ENCODE results near the gene GNG2. TPM values are rescaled to one million over a fixed set of nuclear protein-coding genes. Genes with fewer than 3 reads are reported as not detected.

The GNG2 gene
- total and polyA plus RNA-seq, 2 of the 8 experiments (the other 6 are each of a cell fraction or from before 2014, with no cell fraction given): 8.2 to 17.9 TPM

- Histone ChIP-seq H3K4ac (replicated peaks; ENCODE audit: insufficient read length, low read depth, low read length) (no peak overlapping the region), H2BK120ac (replicated peaks; ENCODE audit: low read depth, low read length) (no peak overlapping the region), H2BK20ac (ENCODE audit: low read length) (no peak overlapping the region), H4K8ac (ENCODE audit: extremely low read depth, insufficient read depth, low read length) (no peak overlapping the region), H2AFZ (ENCODE audit: low read length) (no peak overlapping the region), H2BK12ac (ENCODE audit: low read depth, low read length) (no peak overlapping the region), H3K4me2 (ENCODE audit: insufficient read depth in 1 of 2, low read depth in 2 of 2, low read length in 2 of 2) (no peak overlapping the region), H4K5ac (ENCODE audit: insufficient read length, low read depth, low read length) (no peak overlapping the region), H3K9ac (replicated peaks in 1 of 4; ENCODE audit: extremely low read depth in 1 of 4, low read depth in 3 of 4, low read length in 3 of 4) (no peak overlapping the region), H3K9me3 (ENCODE audit: insufficient read depth in 2 of 2, low read depth in 1 of 2, low read length in 1 of 2) (no peaks in the 10 kb centered on the region), H3K27me3 (replicated peaks in 1 of 4; ENCODE audit: control insufficient read depth in 3 of 4, extremely low read depth in 1 of 4, insufficient read depth in 3 of 4, low read length in 3 of 4) (peaks cover 0 to 1% (median under 1%) of the 10 kb centered on the region in 4 experiments; a peak in 4 of 7 replicates), H3K36me3 (ENCODE audit: control insufficient read depth in 2 of 4, insufficient read depth in 4 of 4, low read length in 3 of 4) (no peaks in the 10 kb centered on the region), H3K27ac (ENCODE audit: low read depth, low read length) (no peak overlapping the region), H3K23me2 (ENCODE audit: low read depth, low read length) (peaks cover 1% of the 10 kb centered on the region; the same call in 1 of the 2 replicates), H3K79me1 (ENCODE audit: low read depth, low read length) (no peaks in the 10 kb centered on the region), H4K20me1 (replicated peaks in 1 of 2; ENCODE audit: control insufficient read depth in 1 of 2, insufficient read depth in 2 of 2, low read length in 2 of 2) (no peaks in the 10 kb centered on the region), H3K23ac (ENCODE audit: insufficient read length) (no peak overlapping the region), H2AK5ac (ENCODE audit: low read depth, low read length) (no peak overlapping the region), H3K4me1 (replicated peaks in 1 of 4; ENCODE audit: control insufficient read depth in 3 of 4, insufficient read depth in 4 of 4, low read length in 3 of 4) (peaks cover 0 to 7% (median 3%) of the 10 kb centered on the region in 4 experiments; a peak in 5 of 7 replicates), H3K56ac (replicated peaks; ENCODE audit: insufficient read length, low read depth, low read length) (no peak overlapping the region), H2BK5ac (ENCODE audit: low read depth, low read length) (no peak overlapping the region), H3K4me3 (ENCODE audit: extremely low read depth in 1 of 4, insufficient read depth in 2 of 4, low read depth in 3 of 4, low read length in 4 of 4) (no peak overlapping the region), H4K91ac (replicated peaks; ENCODE audit: insufficient read length, low read length) (no peak overlapping the region), H3K14ac (ENCODE audit: insufficient read length) (no peak overlapping the region), H2BK15ac (ENCODE audit: low read length) (no peak overlapping the region), H3K18ac (ENCODE audit: extremely low read depth, low read length) (no peak overlapping the region), H3K79me2 (ENCODE audit: control insufficient read depth in 1 of 2, insufficient read depth in 2 of 2, low read length in 2 of 2) (no peaks in the 10 kb centered on the region)
- 60% methylated on average over 3 of the region's 3 CpGs; no CpG with 5 or more reads in 1 of the 2 experiments for WGBS, 2 experiments (ENCODE audit: extremely low coverage in 1 of 2, insufficient coverage in 1 of 2, insufficient read length in 1 of 2, insufficient replicate concordance in 2 of 2, low coverage in 1 of 2, low lambda C conversion rate in 2 of 2, missing lambda C conversion rate in 1 of 2)
- ChIA-PET POLR2A (ENCODE audit: partially characterized antibody) (interaction anchor here (1.3 kb wide), 1 partner anchor 9 kb away, joined by 3 read pairs; no protein-coding TSS in a partner anchor), CTCF (ENCODE audit: partially characterized antibody) (interaction anchor here (1.8 to 2.3 kb wide), 2 partner anchors 75 to 123 kb away, joined by 6 to 7 read pairs; no protein-coding TSS in a partner anchor)
- FAIRE-seq (no peak), DNase-seq (ENCODE audit: low read depth in 1 of 2, low spot score in 2 of 2) (no peak)
- TF ChIP-seq CREB1 (IDR thresholded peaks at IDR 0.05) (no peak), TAF7 (optimal IDR thresholded peaks at IDR 0.05; ENCODE audit: borderline replicate concordance, low read depth, low read length) (no peak), KDM5A (IDR thresholded peaks at IDR 0.05; ENCODE audit: low read length) (no peak), BRCA1 (IDR thresholded peaks at IDR 0.05; ENCODE audit: low read depth, low read length) (no peak), BCL11A (IDR thresholded peaks at IDR 0.05; ENCODE audit: low read depth in 2 of 2, low read length in 2 of 2) (no peak), RBBP5 (IDR thresholded peaks at IDR 0.05; ENCODE audit: borderline replicate concordance, low read depth, low read length) (no peak), SIN3A (conservative IDR thresholded peaks at IDR 0.05 in 1 of 2, IDR thresholded peaks at IDR 0.05 in 1 of 2; ENCODE audit: low read depth in 1 of 2, low read length in 2 of 2) (no peak), SAP30 (IDR thresholded peaks at IDR 0.05; ENCODE audit: insufficient read depth, insufficient replicate concordance, low read length) (no peak), EZH2 (IDR thresholded peaks at IDR 0.05; ENCODE audit: low read depth, low read length, severe bottlenecking) (no peak), SP4 (IDR thresholded peaks at IDR 0.05; ENCODE audit: low read length) (no peak)
- TF ChIP-seq, protein P1, sequence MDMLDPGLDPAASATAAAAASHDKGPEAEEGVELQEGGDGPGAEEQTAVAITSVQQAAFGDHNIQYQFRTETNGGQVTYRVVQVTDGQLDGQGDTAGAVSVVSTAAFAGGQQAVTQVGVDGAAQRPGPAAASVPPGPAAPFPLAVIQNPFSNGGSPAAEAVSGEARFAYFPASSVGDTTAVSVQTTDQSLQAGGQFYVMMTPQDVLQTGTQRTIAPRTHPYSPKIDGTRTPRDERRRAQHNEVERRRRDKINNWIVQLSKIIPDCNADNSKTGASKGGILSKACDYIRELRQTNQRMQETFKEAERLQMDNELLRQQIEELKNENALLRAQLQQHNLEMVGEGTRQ (IDR thresholded peaks at IDR 0.05; ENCODE audit: low read length): no peak
These were observed 5.2 kb upstream of the GNG2 start for GRCh38 chr14:51855234-51855633.
